GM18502 (cell line): ENCODE results near the gene PIK3R1.

ENCODE experiments used
- ATAC-seq: cut with Tn5 transposase; IDR thresholded peaks from one replicate; pipeline ENCODE4 v1.9.1; 2021; ENCODE audit warnings: mild to moderate bottlenecking; ENCODE audit not compliant: unreplicated experiment, poor library complexity

PIK3R1 gene

GRCh38 chr5:68215208-68215897, at the start of gene PIK3R1:
Gene PIK3R1 (plus strand): TSS chr5:68215756. CDS start chr5:68226676, 10,920 bp downstream.
- peak; percentile 82 for ATAC-seq

- no peak for ATAC-seq
Observed at GRCh38 chr5:68167195-68167651, 48.3 kb upstream of the PIK3R1 start.

GRCh38 chr5:68169903-68170302, 45.7 kb upstream of the PIK3R1 start:
- no peak for ATAC-seq

- ATAC-seq, result no peak
Observed at GRCh38 chr5:68170826-68171558, 44.6 kb upstream of the PIK3R1 start.

GRCh38 chr5:68172314-68172713, 43.2 kb upstream of the PIK3R1 start:
- ATAC-seq, result no peak

GRCh38 chr5:68173007-68173406, 42.5 kb upstream of the PIK3R1 start:
- ATAC-seq, result no peak

- ATAC-seq, result no peak
Observed at GRCh38 chr5:68176253-68176652, 39.3 kb upstream of the PIK3R1 start.

- ATAC-seq, result no peak
Observed at GRCh38 chr5:68176802-68177479, 38.6 kb upstream of the PIK3R1 start.

- ATAC-seq, result no peak
Observed at GRCh38 chr5:68177676-68178075, 37.9 kb upstream of the PIK3R1 start.

GRCh38 chr5:68178579-68178978, 37.0 kb upstream of the PIK3R1 start:
- no peak for ATAC-seq

GRCh38 chr5:68180121-68181038, 35.2 kb upstream of the PIK3R1 start:
- ATAC-seq, result no peak

GRCh38 chr5:68181039-68181599, 34.4 kb upstream of the PIK3R1 start:
- no peak for ATAC-seq

GRCh38 chr5:68182094-68182493, 33.5 kb upstream of the PIK3R1 start:
- no peak for ATAC-seq

- no peak for ATAC-seq
Observed at GRCh38 chr5:68182534-68182933, 33.0 kb upstream of the PIK3R1 start.

- no peak for ATAC-seq
Observed at GRCh38 chr5:68187268-68188055, 28.1 kb upstream of the PIK3R1 start.

- ATAC-seq, result no peak
Observed at GRCh38 chr5:68189171-68189570, 26.4 kb upstream of the PIK3R1 start.

GRCh38 chr5:68189613-68190012, 25.9 kb upstream of the PIK3R1 start:
- ATAC-seq, result no peak

- no peak for ATAC-seq
Observed at GRCh38 chr5:68190619-68191018, 24.9 kb upstream of the PIK3R1 start.
